CD8-positive, alpha-beta memory T cell (primary cell): ENCODE measurements around the gene ISX. TPM values are rescaled to one million over a fixed set of nuclear protein-coding genes. Genes with fewer than 3 reads are reported as not detected.

Experiments
- CTCF ChIA-PET: fragments of 350-600 bp; sonication (Branson Sonifier 250); formaldehyde crosslinking; loops from one replicate; lab custom pipeline; 2021; ENCODE audit warnings: antibody characterized with exemption; lab: Charles Lee
- POLR2A ChIA-PET: fragments of 350-600 bp; sonication (Branson Sonifier 250); formaldehyde crosslinking; loops from one replicate; lab custom pipeline; 2021; ENCODE audit warnings: antibody characterized with exemption; lab: Charles Lee
- DNase-seq, 5 donors: peaks; one replicate each; pipeline versions ENCODE4 v3.0.0 to v3.0.0-alpha.2; 2020 to 2022; ENCODE audit warnings: mixed read lengths in 1 of 5
- H3K27ac ChIP-seq: one replicate; pipeline ENCODE4 v1.7.0; 2013; ENCODE audit warnings: low read depth, mild to moderate bottlenecking, low read length, moderate library complexity
- H3K27me3 ChIP-seq: 2 replicates; pipeline ENCODE4 v1.7.0; 2013; ENCODE audit warnings: low read length, mild to moderate bottlenecking; ENCODE audit not compliant: insufficient read depth, poor library complexity, severe bottlenecking
- H3K36me3 ChIP-seq: 2 replicates; pipeline ENCODE4 v1.7.0; 2013; ENCODE audit warnings: mild to moderate bottlenecking, low read length, moderate library complexity; ENCODE audit not compliant: insufficient read depth
- H3K4me1 ChIP-seq: 2 replicates; pipeline ENCODE4 v1.7.0; 2013; ENCODE audit warnings: mild to moderate bottlenecking, low read length, moderate library complexity; ENCODE audit not compliant: insufficient read depth
- H3K4me3 ChIP-seq: 2 replicates; pipeline ENCODE4 v1.7.0; 2013; ENCODE audit warnings: mild to moderate bottlenecking, low read length
- H3K9me3 ChIP-seq: 2 replicates; pipeline ENCODE4 v1.7.0; 2013; ENCODE audit warnings: mild to moderate bottlenecking, low read length
- H3K27ac Mint-ChIP-seq, 8 donors: one replicate each; pipeline ENCODE4 v1.8.0; 2020 to 2021; ENCODE audit warnings: mixed read lengths in 8 of 8, mild to moderate bottlenecking in 6 of 8, inconsistent platforms in 3 of 8, moderate library complexity in 3 of 8
- H3K27me3 Mint-ChIP-seq, 2 donors: one replicate each; pipeline ENCODE4 v1.8.0; 2020 to 2021; ENCODE audit warnings: mixed read lengths in 2 of 2, mild to moderate bottlenecking in 1 of 2, moderate library complexity in 1 of 2
- H3K36me3 Mint-ChIP-seq, 3 donors: one replicate each; pipeline ENCODE4 v1.8.0; 2020 to 2021; ENCODE audit warnings: mixed read lengths in 3 of 3, inconsistent platforms in 1 of 3, mild to moderate bottlenecking in 1 of 3
- H3K4me1 Mint-ChIP-seq, 3 donors: one replicate each; pipeline ENCODE4 v1.8.0; 2020 to 2021; ENCODE audit warnings: mixed read lengths in 3 of 3, inconsistent platforms in 1 of 3, mild to moderate bottlenecking in 1 of 3
- H3K4me3 Mint-ChIP-seq, 7 donors: one replicate each; pipeline ENCODE4 v1.8.0; 2020 to 2021; ENCODE audit warnings: mixed read lengths in 7 of 7, mild to moderate bottlenecking in 6 of 7, moderate library complexity in 4 of 7, inconsistent platforms in 2 of 7
- H3K9me3 Mint-ChIP-seq, 5 donors: one replicate each; pipeline ENCODE4 v1.8.0; 2020 to 2022; ENCODE audit warnings: mixed read lengths in 5 of 5, mild to moderate bottlenecking in 3 of 5, moderate library complexity in 2 of 5, inconsistent platforms in 1 of 5
- polyA plus RNA-seq: library from polyadenylated mRNA; unstranded; fragments of 300-500 nt; fragmentation: Illumina TruSeq; gene quantifications from one replicate; pipeline ENCODE4 v1.2.3, GENCODE V29; 2021
- total RNA-seq, 2 experiments: library from RNA; stranded (reverse); gene quantifications; one replicate each; pipeline ENCODE4 v1.2.3, GENCODE V29; 2021

The ISX gene
- not detected for total RNA-seq
- not detected for polyA plus RNA-seq

DNA sequence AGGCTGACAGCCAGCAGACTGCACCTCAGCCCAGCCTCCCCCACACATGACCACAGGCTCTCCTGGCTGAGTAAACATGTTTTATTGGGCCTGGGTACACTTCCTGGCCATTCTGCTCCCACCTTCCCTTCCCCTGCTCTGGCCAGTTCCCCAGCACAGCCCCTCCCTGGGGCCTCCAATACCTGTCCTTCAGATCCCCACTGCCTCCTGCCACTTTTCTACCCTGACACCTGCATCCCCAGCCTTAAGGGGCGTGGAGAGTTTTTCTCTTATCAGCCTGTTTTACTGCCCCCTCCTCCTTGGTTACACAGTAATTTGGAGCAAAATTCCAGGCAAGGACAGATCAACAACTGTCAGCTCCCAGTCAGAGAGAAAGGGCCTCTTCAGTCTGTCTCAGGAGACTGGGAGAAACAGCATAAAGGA is at the start of gene ISX:
Gene ISX (plus strand): TSS at position 363 of the 423 bp plus-strand sequence. CDS start 930 bp downstream, outside the sequence.
- Histone ChIP-seq H3K27ac (no peak within 1 kb of the TSS), H3K9me3 (no peaks in the 10 kb centered on the region), H3K4me1 (no peaks in the 10 kb centered on the region), H3K4me3 (no peak within 1 kb of the TSS), H3K36me3 (no peaks in the 10 kb centered on the region), H3K27me3 (no peaks in the 10 kb centered on the region)
- H3K36me3 Mint-ChIP-seq, result no peaks in the 10 kb centered on the region
- no peak within 1 kb of the TSS for H3K4me3 Mint-ChIP-seq
- no peak for DNase-seq
- H3K27me3 Mint-ChIP-seq, result peaks cover 7 to 10% of the 10 kb centered on the region in 2 donors
- no peak within 1 kb of the TSS for H3K27ac Mint-ChIP-seq
- ChIA-PET POLR2A (no interaction called here), CTCF (no interaction called here)
- H3K4me1 Mint-ChIP-seq, result no peaks in the 10 kb centered on the region
- H3K9me3 Mint-ChIP-seq, result no peaks in the 10 kb centered on the region

DNA sequence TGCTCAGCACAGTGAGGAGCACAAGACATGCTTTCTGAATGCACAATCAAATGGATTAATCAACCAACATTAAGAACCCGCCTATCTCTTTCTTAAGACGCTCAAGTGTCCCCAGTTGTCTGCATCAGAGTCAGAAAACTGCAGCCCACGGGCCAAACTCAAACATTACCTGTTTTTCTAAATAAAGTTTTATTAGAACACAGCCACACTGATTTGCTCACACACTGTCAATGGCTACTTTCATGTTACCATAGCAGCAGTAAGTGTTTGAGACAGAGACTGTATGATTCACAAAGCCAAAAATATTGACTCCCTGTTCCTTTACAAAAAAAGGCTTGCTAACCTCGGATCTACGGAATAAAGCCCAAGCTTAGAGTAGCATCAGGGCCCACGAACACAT is 49.0 kb upstream of the ISX start:
- Histone ChIP-seq H3K4me1 (no peaks in the 10 kb centered on the region), H3K4me3 (no peak overlapping the region), H3K27me3 (no peaks in the 10 kb centered on the region), H3K36me3 (no peaks in the 10 kb centered on the region), H3K27ac (no peak overlapping the region), H3K9me3 (no peaks in the 10 kb centered on the region)
- no peak overlapping the region for H3K4me3 Mint-ChIP-seq
- H3K36me3 Mint-ChIP-seq, result no peaks in the 10 kb centered on the region
- H3K9me3 Mint-ChIP-seq, result no peaks in the 10 kb centered on the region
- no peaks in the 10 kb centered on the region for H3K4me1 Mint-ChIP-seq
- CTCF ChIA-PET, result no interaction called here
- POLR2A ChIA-PET, result no interaction called here
- H3K27ac Mint-ChIP-seq, result no peak overlapping the region
- no peak for DNase-seq
- H3K27me3 Mint-ChIP-seq, result peaks cover under 1 to 10% of the 10 kb centered on the region in 2 donors

DNA sequence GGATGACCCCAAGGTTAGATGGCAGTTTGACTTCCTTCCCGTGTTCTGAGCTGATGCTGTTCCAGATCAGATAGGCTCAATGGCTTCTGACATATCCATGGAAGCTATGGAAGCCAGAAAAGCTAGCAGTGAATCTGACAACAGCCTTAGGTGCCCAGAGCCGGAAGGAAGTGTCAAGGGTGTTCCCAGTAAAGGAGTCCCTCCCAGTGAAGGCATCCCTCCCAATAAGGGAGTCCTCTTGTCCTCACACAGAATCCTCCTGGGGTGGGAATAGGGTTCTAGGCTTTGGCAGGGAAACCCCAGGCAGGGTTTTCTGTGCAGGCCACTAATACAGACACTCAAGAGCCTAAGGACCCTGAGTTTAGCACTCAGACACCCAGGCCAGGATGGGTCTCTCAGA is 47.0 kb upstream of the ISX start:
- H3K27ac ChIP-seq, result no peak overlapping the region
- Mint-ChIP-seq H3K27ac (no peak overlapping the region), H3K9me3 (no peaks in the 10 kb centered on the region), H3K4me3 (no peak overlapping the region), H3K4me1 (no peaks in the 10 kb centered on the region), H3K36me3 (no peaks in the 10 kb centered on the region), H3K27me3 (peaks cover 10 to 12% of the 10 kb centered on the region in 2 donors)
- no peaks in the 10 kb centered on the region for H3K36me3 ChIP-seq
- no peaks in the 10 kb centered on the region for H3K9me3 ChIP-seq
- no peak overlapping the region for H3K4me3 ChIP-seq
- no peaks in the 10 kb centered on the region for H3K4me1 ChIP-seq
- DNase-seq, result no peak
- ChIA-PET POLR2A (no interaction called here), CTCF (no interaction called here)
- H3K27me3 ChIP-seq, result no peaks in the 10 kb centered on the region

DNA sequence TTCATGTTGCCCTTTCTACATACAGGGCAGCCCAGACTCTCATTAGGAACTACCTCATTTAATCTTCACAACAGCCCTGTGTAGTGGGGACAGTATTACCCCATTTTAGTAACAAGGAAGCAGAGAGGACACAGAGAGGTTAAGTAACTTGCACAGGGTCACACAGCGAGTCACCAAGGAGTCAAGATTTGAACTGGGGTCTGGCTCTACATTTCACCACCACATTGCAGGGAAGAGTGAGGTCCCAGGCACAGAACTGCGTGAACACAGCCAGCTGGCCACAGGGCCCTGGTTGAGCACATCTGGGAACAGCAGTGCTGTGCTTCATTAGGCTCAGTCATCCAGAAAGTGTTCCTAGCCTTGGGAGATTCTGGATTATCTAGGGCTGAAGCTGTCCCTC is 45.4 kb upstream of the ISX start:
- Mint-ChIP-seq H3K27me3 (peaks cover 15% of the 10 kb centered on the region in 2 donors), H3K36me3 (no peaks in the 10 kb centered on the region), H3K4me1 (no peaks in the 10 kb centered on the region), H3K9me3 (peaks cover 0 to 6% (median 0%) of the 10 kb centered on the region in 5 donors), H3K27ac (no peak overlapping the region), H3K4me3 (no peak overlapping the region)
- ChIA-PET CTCF (interaction anchor here (0.9 kb wide), 1 partner anchor 14 kb away, joined by 3 read pairs; no protein-coding TSS in a partner anchor), POLR2A (no interaction called here)
- Histone ChIP-seq H3K36me3 (no peaks in the 10 kb centered on the region), H3K27ac (no peak overlapping the region), H3K4me1 (no peaks in the 10 kb centered on the region), H3K9me3 (no peaks in the 10 kb centered on the region), H3K27me3 (no peaks in the 10 kb centered on the region), H3K4me3 (no peak overlapping the region)
- no peak for DNase-seq

DNA sequence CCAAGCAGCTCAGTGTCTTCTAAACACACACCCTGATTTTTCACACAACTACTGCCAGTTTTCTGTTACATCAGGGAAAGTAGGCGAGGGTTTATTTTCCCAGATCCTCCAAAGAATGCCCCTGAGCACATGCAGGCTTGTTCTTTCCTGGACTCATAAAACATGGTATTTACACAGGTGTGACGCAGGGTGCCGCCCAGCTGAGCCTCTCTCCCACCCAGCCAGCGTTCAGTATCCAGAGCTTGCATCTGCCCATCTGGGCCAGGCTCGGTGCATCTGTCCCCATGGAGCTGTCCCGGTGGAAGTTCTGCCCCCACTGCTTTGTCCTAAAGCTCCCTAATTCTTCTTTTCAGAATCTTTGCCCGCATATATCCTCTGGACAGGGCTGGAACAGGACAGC is 44.8 kb upstream of the ISX start:
- ChIA-PET POLR2A (no interaction called here), CTCF (interaction anchor here (0.9 kb wide), 1 partner anchor 13 kb away, joined by 3 read pairs; no protein-coding TSS in a partner anchor)
- no peak for DNase-seq
- Histone ChIP-seq H3K36me3 (no peaks in the 10 kb centered on the region), H3K4me1 (no peaks in the 10 kb centered on the region), H3K27ac (no peak overlapping the region), H3K27me3 (no peaks in the 10 kb centered on the region), H3K4me3 (no peak overlapping the region), H3K9me3 (no peaks in the 10 kb centered on the region)
- Mint-ChIP-seq H3K4me1 (no peaks in the 10 kb centered on the region), H3K4me3 (no peak overlapping the region), H3K36me3 (no peaks in the 10 kb centered on the region), H3K9me3 (peaks cover 0 to 9% (median 0%) of the 10 kb centered on the region in 5 donors), H3K27ac (peak overlapping the region in 1 of 8 donors; percentile 23), H3K27me3 (peaks cover 15% of the 10 kb centered on the region in 2 donors)

DNA sequence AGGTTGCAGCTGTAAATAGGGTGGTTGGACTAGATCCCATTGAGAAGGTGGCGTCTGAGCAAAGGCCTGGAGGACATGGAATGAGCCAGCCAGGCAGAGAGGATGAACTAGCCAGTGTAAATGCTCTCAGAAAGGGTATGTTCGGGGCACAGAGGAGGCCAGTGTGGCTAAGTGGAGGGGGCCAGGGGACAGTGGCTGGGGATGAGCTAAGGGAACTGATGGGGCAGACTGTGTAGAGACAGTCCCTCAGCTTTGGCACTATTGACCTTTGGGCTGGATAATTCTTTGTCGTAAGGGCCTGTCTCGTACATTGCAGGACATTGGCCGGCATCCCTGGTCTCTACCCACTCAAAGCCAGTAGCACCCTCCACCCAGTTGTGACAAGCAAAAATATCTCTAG is 43.7 kb upstream of the ISX start:
- H3K4me1 ChIP-seq, result no peaks in the 10 kb centered on the region
- no peak overlapping the region for H3K4me3 ChIP-seq
- Mint-ChIP-seq H3K4me3 (no peak overlapping the region), H3K9me3 (peaks cover 0 to 11% (median 0%) of the 10 kb centered on the region in 5 donors), H3K36me3 (no peaks in the 10 kb centered on the region), H3K27me3 (peaks cover 15% of the 10 kb centered on the region in 2 donors), H3K4me1 (no peaks in the 10 kb centered on the region), H3K27ac (no peak overlapping the region)
- no peak for DNase-seq
- ChIA-PET CTCF (no interaction called here), POLR2A (no interaction called here)
- H3K36me3 ChIP-seq, result no peaks in the 10 kb centered on the region
- H3K27me3 ChIP-seq, result no peaks in the 10 kb centered on the region
- H3K27ac ChIP-seq, result no peak overlapping the region
- H3K9me3 ChIP-seq, result no peaks in the 10 kb centered on the region

DNA sequence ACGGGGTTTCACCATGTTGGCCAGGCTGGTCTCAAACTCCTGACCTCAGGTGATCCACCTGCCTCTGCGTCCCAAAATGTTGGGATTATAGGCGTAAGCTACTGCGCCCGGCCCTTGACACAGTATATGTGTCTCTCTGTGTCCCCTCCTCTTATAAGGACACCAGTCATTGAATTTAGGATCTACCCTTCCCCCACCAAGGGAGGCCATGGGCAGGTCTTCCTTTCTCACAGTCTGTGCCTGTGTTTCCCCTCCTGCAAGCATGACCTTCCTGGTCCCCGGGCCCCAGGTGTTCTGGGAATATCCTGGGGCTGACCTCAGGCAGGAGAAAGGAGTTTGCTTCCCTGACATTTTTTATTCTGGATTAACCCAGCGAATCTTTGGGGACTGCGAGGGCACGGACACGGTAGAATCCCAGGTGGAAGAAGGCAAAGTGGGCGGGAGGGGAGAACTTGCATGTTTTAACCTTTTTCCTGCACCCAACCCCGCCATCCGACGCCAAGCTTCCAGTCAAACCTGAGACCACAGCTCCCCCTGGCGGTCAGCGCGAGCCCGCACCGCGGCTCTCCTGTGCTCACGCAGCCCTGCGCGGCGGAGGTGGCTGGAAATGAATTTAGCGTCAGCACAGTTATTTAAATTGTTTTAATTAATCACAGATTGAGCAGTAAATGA is 42.1 kb upstream of the ISX start:
- Histone ChIP-seq H3K4me3 (no peak overlapping the region), H3K27ac (no peak overlapping the region), H3K9me3 (no peaks in the 10 kb centered on the region), H3K4me1 (no peaks in the 10 kb centered on the region), H3K36me3 (no peaks in the 10 kb centered on the region), H3K27me3 (no peaks in the 10 kb centered on the region)
- DNase-seq, result peak in 2 of 5 donors; percentile 1 to 3
- Mint-ChIP-seq H3K4me1 (no peaks in the 10 kb centered on the region), H3K9me3 (peaks cover 0 to 11% (median 0%) of the 10 kb centered on the region in 5 donors), H3K27ac (no peak overlapping the region), H3K4me3 (no peak overlapping the region), H3K27me3 (peaks cover 12 to 15% of the 10 kb centered on the region in 2 donors), H3K36me3 (no peaks in the 10 kb centered on the region)
- POLR2A ChIA-PET, result no interaction called here
- CTCF ChIA-PET, result interaction anchor here (1.3 kb wide), 1 partner anchor 8 kb away, joined by 4 read pairs; no protein-coding TSS in a partner anchor

DNA sequence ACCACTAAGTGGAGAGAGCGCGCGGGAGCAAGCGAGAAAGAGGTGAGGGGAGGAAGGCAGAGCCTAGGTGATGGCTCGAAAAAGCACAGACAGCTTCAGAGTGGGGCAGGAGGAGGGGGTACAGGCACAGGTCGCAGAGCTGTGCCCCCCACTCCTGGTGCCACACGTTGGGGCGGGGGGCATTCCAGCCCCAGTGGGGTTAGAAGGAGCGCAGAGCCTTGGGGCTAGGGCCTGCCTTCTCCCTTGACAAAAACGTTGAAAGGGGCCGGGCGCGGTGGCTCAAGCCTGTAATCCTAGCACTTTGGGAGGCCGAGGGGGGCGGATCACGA is 41.6 kb upstream of the ISX start:
- peaks cover 0 to 11% (median 0%) of the 10 kb centered on the region in 5 donors for H3K9me3 Mint-ChIP-seq
- Histone ChIP-seq H3K4me1 (no peaks in the 10 kb centered on the region), H3K4me3 (no peak overlapping the region), H3K36me3 (no peaks in the 10 kb centered on the region), H3K9me3 (no peaks in the 10 kb centered on the region), H3K27me3 (no peaks in the 10 kb centered on the region), H3K27ac (no peak overlapping the region)
- ChIA-PET POLR2A (no interaction called here), CTCF (interaction anchor here (1.3 kb wide), 1 partner anchor 9 kb away, joined by 4 read pairs; no protein-coding TSS in a partner anchor)
- no peaks in the 10 kb centered on the region for H3K4me1 Mint-ChIP-seq
- H3K27ac Mint-ChIP-seq, result no peak overlapping the region
- DNase-seq, result no peak
- no peaks in the 10 kb centered on the region for H3K36me3 Mint-ChIP-seq
- no peak overlapping the region for H3K4me3 Mint-ChIP-seq
- peaks cover 12 to 17% of the 10 kb centered on the region in 2 donors for H3K27me3 Mint-ChIP-seq
